ENCODE measurements around the gene CXCL3. TPM values are rescaled to one million over a fixed set of nuclear protein-coding genes. Genes with fewer than 3 reads are reported as not detected.
A peak's percentile ranks its signal among the peaks of the same experiment; 100 is the strongest.

The CXCL3 gene
- total and polyA plus RNA-seq, 2 experiments from 2014 or later = 3.6 to 19.5 TPM

DNA sequence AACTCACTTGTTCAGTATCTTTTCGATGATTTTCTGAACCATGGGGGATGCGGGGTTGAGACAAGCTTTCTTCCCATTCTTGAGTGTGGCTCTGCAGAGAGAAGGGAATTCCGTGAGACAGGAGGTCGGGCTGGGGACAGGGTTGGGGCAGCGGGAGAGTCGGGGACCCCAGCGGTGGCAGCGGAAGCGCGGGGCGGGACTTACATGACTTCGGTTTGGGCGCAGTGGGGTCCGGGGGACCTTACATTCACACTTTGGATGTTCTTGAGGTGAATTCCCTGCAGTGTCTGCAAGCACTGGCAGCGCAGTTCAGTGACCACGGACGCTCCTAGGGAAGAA, 434 bp downstream of the CXCL3 start:
- H3K4me3 ChIP-seq = peak overlapping the region; percentile 76
- H3K36me3 ChIP-seq (ENCODE audit: insufficient read depth) = no peaks in the 10 kb centered on the region
- H3K79me2 ChIP-seq (replicated peaks; ENCODE audit: insufficient read depth) = no peaks in the 10 kb centered on the region
- H2AFZ ChIP-seq = no peak overlapping the region; the same call in 1 of the 2 replicates
- peak; percentile 35 for ATAC-seq
- peaks cover 32% of the 10 kb centered on the region for H3K4me1 ChIP-seq (ENCODE audit: insufficient read depth)
- no peak overlapping the region for H3K27ac ChIP-seq (ENCODE audit: low read depth)
- no peaks in the 10 kb centered on the region for H3F3A ChIP-seq (replicated peaks; ENCODE audit: low read depth)
- Mint-ChIP-seq H3K36me3 (ENCODE audit: low read depth) (no peaks in the 10 kb centered on the region; the same call in 1 of the 3 replicates), H3K4me3 (peak overlapping the region; percentile 90), H3K27ac (peak overlapping the region; percentile 88), H3K4me1 (peaks cover 47% of the 10 kb centered on the region), H3K27me3 (ENCODE audit: insufficient read depth, low read depth, poor library complexity) (peaks cover 2% of the 10 kb centered on the region), H3K9me3 (no peaks in the 10 kb centered on the region)
- H3K9me2 ChIP-seq (ENCODE audit: insufficient read depth) = no peaks in the 10 kb centered on the region
- H3K27me3 ChIP-seq (ENCODE audit: insufficient read depth) = no peaks in the 10 kb centered on the region
- no peaks in the 10 kb centered on the region for H4K20me1 ChIP-seq (replicated peaks; ENCODE audit: insufficient read depth)
- TF ChIP-seq, protein P1, sequence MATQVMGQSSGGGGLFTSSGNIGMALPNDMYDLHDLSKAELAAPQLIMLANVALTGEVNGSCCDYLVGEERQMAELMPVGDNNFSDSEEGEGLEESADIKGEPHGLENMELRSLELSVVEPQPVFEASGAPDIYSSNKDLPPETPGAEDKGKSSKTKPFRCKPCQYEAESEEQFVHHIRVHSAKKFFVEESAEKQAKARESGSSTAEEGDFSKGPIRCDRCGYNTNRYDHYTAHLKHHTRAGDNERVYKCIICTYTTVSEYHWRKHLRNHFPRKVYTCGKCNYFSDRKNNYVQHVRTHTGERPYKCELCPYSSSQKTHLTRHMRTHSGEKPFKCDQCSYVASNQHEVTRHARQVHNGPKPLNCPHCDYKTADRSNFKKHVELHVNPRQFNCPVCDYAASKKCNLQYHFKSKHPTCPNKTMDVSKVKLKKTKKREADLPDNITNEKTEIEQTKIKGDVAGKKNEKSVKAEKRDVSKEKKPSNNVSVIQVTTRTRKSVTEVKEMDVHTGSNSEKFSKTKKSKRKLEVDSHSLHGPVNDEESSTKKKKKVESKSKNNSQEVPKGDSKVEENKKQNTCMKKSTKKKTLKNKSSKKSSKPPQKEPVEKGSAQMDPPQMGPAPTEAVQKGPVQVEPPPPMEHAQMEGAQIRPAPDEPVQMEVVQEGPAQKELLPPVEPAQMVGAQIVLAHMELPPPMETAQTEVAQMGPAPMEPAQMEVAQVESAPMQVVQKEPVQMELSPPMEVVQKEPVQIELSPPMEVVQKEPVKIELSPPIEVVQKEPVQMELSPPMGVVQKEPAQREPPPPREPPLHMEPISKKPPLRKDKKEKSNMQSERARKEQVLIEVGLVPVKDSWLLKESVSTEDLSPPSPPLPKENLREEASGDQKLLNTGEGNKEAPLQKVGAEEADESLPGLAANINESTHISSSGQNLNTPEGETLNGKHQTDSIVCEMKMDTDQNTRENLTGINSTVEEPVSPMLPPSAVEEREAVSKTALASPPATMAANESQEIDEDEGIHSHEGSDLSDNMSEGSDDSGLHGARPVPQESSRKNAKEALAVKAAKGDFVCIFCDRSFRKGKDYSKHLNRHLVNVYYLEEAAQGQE (IDR thresholded peaks at IDR 0.05; ENCODE audit: unreplicated experiment) = no peak
- TF ChIP-seq JUNB (IDR thresholded peaks at IDR 0.05; ENCODE audit: unreplicated experiment) (no peak), POLR2AphosphoS5 (IDR thresholded peaks at IDR 0.05; ENCODE audit: low read depth) (no peak), CREB1 (CRISPR knock-in tag; IDR thresholded peaks at IDR 0.05; ENCODE audit: low read depth) (no peak), STAT1 (IDR thresholded peaks at IDR 0.05; ENCODE audit: unreplicated experiment) (no peak), EZH2phosphoT487 (IDR thresholded peaks at IDR 0.05; ENCODE audit: unreplicated experiment) (no peak), ZNF331 (CRISPR knock-in tag; IDR thresholded peaks at IDR 0.05; ENCODE audit: low read depth) (no peak), EZH2 (IDR thresholded peaks at IDR 0.05; ENCODE audit: low read depth, unreplicated experiment) (no peak), ZNF114 (CRISPR knock-in tag; IDR thresholded peaks at IDR 0.05) (no peak), NANOG (IDR thresholded peaks at IDR 0.05; ENCODE audit: borderline replicate concordance) (no peak)
- TF ChIP-seq, protein P2, sequence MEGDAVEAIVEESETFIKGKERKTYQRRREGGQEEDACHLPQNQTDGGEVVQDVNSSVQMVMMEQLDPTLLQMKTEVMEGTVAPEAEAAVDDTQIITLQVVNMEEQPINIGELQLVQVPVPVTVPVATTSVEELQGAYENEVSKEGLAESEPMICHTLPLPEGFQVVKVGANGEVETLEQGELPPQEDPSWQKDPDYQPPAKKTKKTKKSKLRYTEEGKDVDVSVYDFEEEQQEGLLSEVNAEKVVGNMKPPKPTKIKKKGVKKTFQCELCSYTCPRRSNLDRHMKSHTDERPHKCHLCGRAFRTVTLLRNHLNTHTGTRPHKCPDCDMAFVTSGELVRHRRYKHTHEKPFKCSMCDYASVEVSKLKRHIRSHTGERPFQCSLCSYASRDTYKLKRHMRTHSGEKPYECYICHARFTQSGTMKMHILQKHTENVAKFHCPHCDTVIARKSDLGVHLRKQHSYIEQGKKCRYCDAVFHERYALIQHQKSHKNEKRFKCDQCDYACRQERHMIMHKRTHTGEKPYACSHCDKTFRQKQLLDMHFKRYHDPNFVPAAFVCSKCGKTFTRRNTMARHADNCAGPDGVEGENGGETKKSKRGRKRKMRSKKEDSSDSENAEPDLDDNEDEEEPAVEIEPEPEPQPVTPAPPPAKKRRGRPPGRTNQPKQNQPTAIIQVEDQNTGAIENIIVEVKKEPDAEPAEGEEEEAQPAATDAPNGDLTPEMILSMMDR (conservative IDR thresholded peaks at IDR 0.05; ENCODE audit: low read depth in 2 of 2) = no peak
- TF ChIP-seq, protein P3, sequence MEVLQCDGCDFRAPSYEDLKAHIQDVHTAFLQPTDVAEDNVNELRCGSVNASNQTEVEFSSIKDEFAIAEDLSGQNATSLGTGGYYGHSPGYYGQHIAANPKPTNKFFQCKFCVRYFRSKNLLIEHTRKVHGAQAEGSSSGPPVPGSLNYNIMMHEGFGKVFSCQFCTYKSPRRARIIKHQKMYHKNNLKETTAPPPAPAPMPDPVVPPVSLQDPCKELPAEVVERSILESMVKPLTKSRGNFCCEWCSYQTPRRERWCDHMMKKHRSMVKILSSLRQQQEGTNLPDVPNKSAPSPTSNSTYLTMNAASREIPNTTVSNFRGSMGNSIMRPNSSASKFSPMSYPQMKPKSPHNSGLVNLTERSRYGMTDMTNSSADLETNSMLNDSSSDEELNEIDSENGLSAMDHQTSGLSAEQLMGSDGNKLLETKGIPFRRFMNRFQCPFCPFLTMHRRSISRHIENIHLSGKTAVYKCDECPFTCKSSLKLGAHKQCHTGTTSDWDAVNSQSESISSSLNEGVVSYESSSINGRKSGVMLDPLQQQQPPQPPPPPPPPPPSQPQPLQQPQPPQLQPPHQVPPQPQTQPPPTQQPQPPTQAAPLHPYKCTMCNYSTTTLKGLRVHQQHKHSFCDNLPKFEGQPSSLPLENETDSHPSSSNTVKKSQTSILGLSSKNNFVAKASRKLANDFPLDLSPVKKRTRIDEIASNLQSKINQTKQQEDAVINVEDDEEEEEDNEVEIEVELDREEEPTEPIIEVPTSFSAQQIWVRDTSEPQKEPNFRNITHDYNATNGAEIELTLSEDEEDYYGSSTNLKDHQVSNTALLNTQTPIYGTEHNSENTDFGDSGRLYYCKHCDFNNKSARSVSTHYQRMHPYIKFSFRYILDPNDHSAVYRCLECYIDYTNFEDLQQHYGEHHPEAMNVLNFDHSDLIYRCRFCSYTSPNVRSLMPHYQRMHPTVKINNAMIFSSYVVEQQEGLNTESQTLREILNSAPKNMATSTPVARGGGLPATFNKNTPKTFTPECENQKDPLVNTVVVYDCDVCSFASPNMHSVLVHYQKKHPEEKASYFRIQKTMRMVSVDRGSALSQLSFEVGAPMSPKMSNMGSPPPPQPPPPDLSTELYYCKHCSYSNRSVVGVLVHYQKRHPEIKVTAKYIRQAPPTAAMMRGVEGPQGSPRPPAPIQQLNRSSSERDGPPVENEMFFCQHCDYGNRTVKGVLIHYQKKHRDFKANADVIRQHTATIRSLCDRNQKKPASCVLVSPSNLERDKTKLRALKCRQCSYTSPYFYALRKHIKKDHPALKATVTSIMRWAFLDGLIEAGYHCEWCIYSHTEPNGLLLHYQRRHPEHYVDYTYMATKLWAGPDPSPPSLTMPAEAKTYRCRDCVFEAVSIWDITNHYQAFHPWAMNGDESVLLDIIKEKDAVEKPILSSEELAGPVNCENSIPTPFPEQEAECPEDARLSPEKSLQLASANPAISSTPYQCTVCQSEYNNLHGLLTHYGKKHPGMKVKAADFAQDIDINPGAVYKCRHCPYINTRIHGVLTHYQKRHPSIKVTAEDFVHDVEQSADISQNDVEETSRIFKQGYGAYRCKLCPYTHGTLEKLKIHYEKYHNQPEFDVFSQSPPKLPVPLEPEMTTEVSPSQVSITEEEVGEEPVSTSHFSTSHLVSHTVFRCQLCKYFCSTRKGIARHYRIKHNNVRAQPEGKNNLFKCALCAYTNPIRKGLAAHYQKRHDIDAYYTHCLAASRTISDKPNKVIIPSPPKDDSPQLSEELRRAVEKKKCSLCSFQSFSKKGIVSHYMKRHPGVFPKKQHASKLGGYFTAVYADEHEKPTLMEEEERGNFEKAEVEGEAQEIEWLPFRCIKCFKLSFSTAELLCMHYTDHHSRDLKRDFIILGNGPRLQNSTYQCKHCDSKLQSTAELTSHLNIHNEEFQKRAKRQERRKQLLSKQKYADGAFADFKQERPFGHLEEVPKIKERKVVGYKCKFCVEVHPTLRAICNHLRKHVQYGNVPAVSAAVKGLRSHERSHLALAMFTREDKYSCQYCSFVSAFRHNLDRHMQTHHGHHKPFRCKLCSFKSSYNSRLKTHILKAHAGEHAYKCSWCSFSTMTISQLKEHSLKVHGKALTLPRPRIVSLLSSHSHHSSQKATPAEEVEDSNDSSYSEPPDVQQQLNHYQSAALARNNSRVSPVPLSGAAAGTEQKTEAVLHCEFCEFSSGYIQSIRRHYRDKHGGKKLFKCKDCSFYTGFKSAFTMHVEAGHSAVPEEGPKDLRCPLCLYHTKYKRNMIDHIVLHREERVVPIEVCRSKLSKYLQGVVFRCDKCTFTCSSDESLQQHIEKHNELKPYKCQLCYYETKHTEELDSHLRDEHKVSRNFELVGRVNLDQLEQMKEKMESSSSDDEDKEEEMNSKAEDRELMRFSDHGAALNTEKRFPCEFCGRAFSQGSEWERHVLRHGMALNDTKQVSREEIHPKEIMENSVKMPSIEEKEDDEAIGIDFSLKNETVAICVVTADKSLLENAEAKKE (CRISPR knock-in tag; IDR thresholded peaks at IDR 0.05) = no peak
- TF ChIP-seq, protein P4, sequence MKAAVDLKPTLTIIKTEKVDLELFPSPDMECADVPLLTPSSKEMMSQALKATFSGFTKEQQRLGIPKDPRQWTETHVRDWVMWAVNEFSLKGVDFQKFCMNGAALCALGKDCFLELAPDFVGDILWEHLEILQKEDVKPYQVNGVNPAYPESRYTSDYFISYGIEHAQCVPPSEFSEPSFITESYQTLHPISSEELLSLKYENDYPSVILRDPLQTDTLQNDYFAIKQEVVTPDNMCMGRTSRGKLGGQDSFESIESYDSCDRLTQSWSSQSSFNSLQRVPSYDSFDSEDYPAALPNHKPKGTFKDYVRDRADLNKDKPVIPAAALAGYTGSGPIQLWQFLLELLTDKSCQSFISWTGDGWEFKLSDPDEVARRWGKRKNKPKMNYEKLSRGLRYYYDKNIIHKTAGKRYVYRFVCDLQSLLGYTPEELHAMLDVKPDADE (IDR thresholded peaks at IDR 0.05) = no peak
- DNase-seq (ENCODE audit: low spot score) = peak; percentile 53
- peak overlapping the region; percentile 77 for H3K4me2 ChIP-seq

Measured in GM23338 (cell line).